Pancreas (tissue), 10 donors: ENCODE measurements around the gene SYNJ2. TPM values are rescaled to one million over a fixed set of nuclear protein-coding genes. Genes with fewer than 3 reads are reported as not detected.
A peak's percentile ranks its signal among the peaks of the same experiment; 100 is the strongest.

Experiments used
- ATAC-seq, 4 donors: fragments of 200-7000 bp; cut with Tn5 transposase; one replicate each; pipeline versions ENCODE4 v1.8.0 to v1.9.1; 2020; ENCODE audit warnings: mild to moderate bottlenecking in 4 of 4, moderate library complexity in 4 of 4
- DNase-seq, 6 donors: peaks; one replicate each; pipeline ENCODE4 v3.0.0-alpha.2; 2020
- FAIRE-seq: peaks from 2 replicates; lab custom pipeline; 2012; peaks lifted over from hg19 to GRCh38; lab: Jason Lieb, UNC
- H3K27ac ChIP-seq, 4 donors: fragments of 200-600 bp; sonication (generic); 1 replicate in 3 of 4; 2 replicates in 1 of 4; pipeline versions ENCODE4 v1.5.0 to v1.8.0; 2020
- H3K27me3 ChIP-seq, 4 donors: fragments of 200-600 bp; one replicate each; pipeline ENCODE4 v1.8.0; 2021
- H3K36me3 ChIP-seq, 3 donors: fragments of 200-600 bp; sonication (generic) in 1 of 3; one replicate each; pipeline versions ENCODE4 v1.5.0 to v1.8.0; 2020 to 2021
- H3K4me1 ChIP-seq, 3 donors: fragments of 200-600 bp; one replicate each; pipeline ENCODE4 v1.8.0; 2021
- H3K4me3 ChIP-seq, 4 donors: fragments of 200-600 bp; sonication (generic) in 2 of 4; one replicate each; pipeline versions ENCODE4 v1.5.0 to v1.8.0; 2020 to 2021
- H3K9me3 ChIP-seq, 4 donors: fragments of 200-600 bp; one replicate each; pipeline ENCODE4 v1.8.0; 2021
- CTCF ChIP-seq, 4 donors: fragments of 200-600 bp; sonication (generic) in 3 of 4; IDR thresholded peaks; one replicate each; pipeline versions ENCODE4 v1.5.0 to v1.8.0; 2021; ENCODE audit warnings: antibody characterized with exemption in 4 of 4
- WGBS, 2 donors: extraction: QIAGEN DNeasy Blood & Tissue Kit; methylation state at CpG; one replicate each; pipeline ENCODE4 v1.1.7; 2013; 5-methylcytosine and 5-hydroxymethylcytosine counted together
- intact Hi-C, 3 donors: fragments of 100-400 bp; cut with DNase I; formaldehyde crosslinking; loops; one replicate each; pipeline versions ENCODE4 v1.11.1 to v1.14.2; 2022
- polyA plus RNA-seq, 2 donors: library from polyadenylated mRNA; stranded (reverse); fragments of 200-250 nt; gene quantifications; one replicate each; pipeline ENCODE4 v1.2.3, GENCODE V29; 2013
- total RNA-seq, 6 donors: library from RNA; stranded (reverse); fragmentation: NEBNext Ultra II Directional in 4 of 6; extraction: Animal tissue kit (Norgen Biotek cat#: 25700) in 4 of 6; gene quantifications; one replicate each; pipeline versions ENCODE4 v1.2.1 to v1.2.4, GENCODE V29; 2021 to 2023
- donor health status: healthy with polysubstance abuse.
- donor health status: DM: no; HTN: no; CAD: no; lungs with moderate emphysema.
- donor health status: DM: no; HTN: no; CAD: no.
- donor health status: control.
- donor health status: control.
- donor health status: Bipolar disorder and iron deficiency.
- donor health status: DM: yes; HTN: yes; CAD: no.
- donor health status: DM: no; HTN: no; CAD: no.
- donor health status: DM: no; HTN: no; CAD: no.
- donor health status: DM: yes; HTN: yes; CAD: no.

SYNJ2 gene
- total and polyA plus RNA-seq, 8 donors, result 7.9 to 17.1 (median 9.9) TPM

- peaks cover 0 to 22% (median 7%) of the 10 kb centered on the region in 3 donors for H3K4me1 ChIP-seq
- 89 to 96% methylated on average over 14 of the region's 14 CpGs for WGBS, 2 donors
These were observed 40.4 kb downstream of the SYNJ2 start for GRCh38 chr6:158021814-158022748.

GRCh38 chr6:158022749-158023596 lies 41.3 kb downstream of the SYNJ2 start:
- H3K9me3 ChIP-seq, result no peaks in the 10 kb centered on the region
- no peak for ATAC-seq
- intact Hi-C loops, result no loop called here

More at GRCh38 chr6:158021814-158022748, 40.4 kb downstream of the SYNJ2 start:
- FAIRE-seq (no peak), ATAC-seq (no peak), DNase-seq (peak in 2 of 6 donors; percentile 46 to 47)
- H3K27me3 ChIP-seq, result no peaks in the 10 kb centered on the region
- intact Hi-C loops, result no loop called here
- no peaks in the 10 kb centered on the region for H3K9me3 ChIP-seq
- TF ChIP-seq CTCF (IDR thresholded peaks at IDR 0.05), result no peak
- H3K4me3 ChIP-seq, result no peak overlapping the region
- no peak overlapping the region for H3K27ac ChIP-seq
- H3K36me3 ChIP-seq, result no peaks in the 10 kb centered on the region

GRCh38 chr6:158023597-158023939 lies 41.9 kb downstream of the SYNJ2 start:
- Histone ChIP-seq H3K36me3 (no peaks in the 10 kb centered on the region), H3K9me3 (no peaks in the 10 kb centered on the region), H3K27me3 (no peaks in the 10 kb centered on the region), H3K27ac (peak overlapping the region in 2 of 4 donors; percentile 17 to 24), H3K4me1 (peaks cover 0 to 35% (median 7%) of the 10 kb centered on the region in 3 donors), H3K4me3 (no peak overlapping the region)
- intact Hi-C loops, result no loop called here
- no peak for TF ChIP-seq CTCF (IDR thresholded peaks at IDR 0.05)
- ATAC-seq (no peak), FAIRE-seq (no peak), DNase-seq (no peak)
- 57 to 66% methylated on average over 5 of the region's 5 CpGs for WGBS, 2 donors

More at GRCh38 chr6:158022749-158023596, 41.3 kb downstream of the SYNJ2 start:
- Histone ChIP-seq H3K4me3 (no peak overlapping the region), H3K4me1 (peaks cover 0 to 30% (median 7%) of the 10 kb centered on the region in 3 donors), H3K27ac (peak overlapping the region in 2 of 4 donors; percentile 17 to 24), H3K27me3 (no peaks in the 10 kb centered on the region), H3K36me3 (no peaks in the 10 kb centered on the region)
- WGBS, 2 donors, result 95 to 96% methylated on average over 14 of the region's 14 CpGs
- FAIRE-seq (no peak), DNase-seq (peak in 2 of 6 donors; percentile 36 to 40)
- no peak for TF ChIP-seq CTCF (IDR thresholded peaks at IDR 0.05)

- H3K4me1 ChIP-seq, result peaks cover 0 to 32% (median 7%) of the 10 kb centered on the region in 3 donors
- DNase-seq (peak in 1 of 6 donors; percentile 14), ATAC-seq (no peak), FAIRE-seq (no peak)
- TF ChIP-seq CTCF (IDR thresholded peaks at IDR 0.05), result no peak
- no peaks in the 10 kb centered on the region for H3K36me3 ChIP-seq
- no peak overlapping the region for H3K4me3 ChIP-seq
- no peaks in the 10 kb centered on the region for H3K27me3 ChIP-seq
- 69 to 70% methylated on average over 16 of the region's 16 CpGs for WGBS, 2 donors
- intact Hi-C loops, result no loop called here
- H3K27ac ChIP-seq, result peak overlapping the region in 2 of 4 donors; percentile 4 to 47
- no peaks in the 10 kb centered on the region for H3K9me3 ChIP-seq
These were observed 43.1 kb downstream of the SYNJ2 start for GRCh38 chr6:158024566-158025297.
